Epithelial cell of proximal tubule (primary cell): ENCODE data around the gene SAT2. TPM values are rescaled to one million over a fixed set of nuclear protein-coding genes. Genes with fewer than 3 reads are reported as not detected.

Source experiments
- DNase-seq: peaks from one replicate; pipeline ENCODE4 v3.0.0-alpha.2; 2011; ENCODE audit warnings: low read depth
- H3K4me3 ChIP-seq: 2 replicates; pipeline ENCODE4 v1.5.1; 2011; ENCODE audit warnings: low read depth, mild to moderate bottlenecking, low read length
- total RNA-seq: library from RNA; depleted of rRNA; stranded (reverse); fragments of >200 nt; gene quantifications from 2 replicates; pipeline ENCODE4 v1.2.3, GENCODE V29; 2015
- TF ChIP-seq, protein P1 (sequence below): conservative IDR thresholded peaks from 2 replicates; pipeline ENCODE4 v1.5.1; 2012; ENCODE audit warnings: low read depth, mild to moderate bottlenecking, low read length

Gene SAT2
- total RNA-seq, 1 donor from 2014 or later: 43.4 TPM

DNA sequence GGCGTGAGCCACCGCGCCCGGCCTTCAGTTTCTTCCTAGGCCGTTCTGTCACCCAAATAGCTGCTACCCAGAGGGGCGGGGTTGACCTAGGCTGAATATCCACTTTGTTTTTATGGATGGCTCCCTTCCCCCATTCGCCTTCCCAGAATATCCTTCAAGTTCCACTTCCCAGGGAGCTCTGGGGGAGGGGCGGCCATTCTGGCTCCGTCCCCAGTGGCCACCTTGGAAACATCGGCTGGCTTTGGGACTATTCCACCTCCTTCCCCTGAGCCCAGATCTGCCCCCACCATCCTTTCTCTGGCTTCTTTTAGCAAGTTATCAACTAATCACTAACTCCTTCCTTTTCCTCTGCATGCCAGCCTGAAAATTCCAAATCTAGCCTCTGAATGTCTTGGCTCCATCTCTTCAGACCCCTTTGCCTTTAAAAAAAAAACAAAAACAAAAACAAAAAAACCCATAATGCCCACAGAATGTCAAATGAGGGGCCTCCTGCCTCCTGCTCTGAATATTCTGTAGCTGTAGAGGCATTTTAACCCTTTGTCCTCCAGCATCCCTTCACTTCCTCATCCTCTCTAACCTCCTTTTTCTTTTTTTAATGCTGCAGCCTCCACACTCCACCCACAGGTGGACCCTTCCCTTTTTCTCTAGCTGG, 29.5 kb upstream of the SAT2 start:
- TF ChIP-seq, protein P1, sequence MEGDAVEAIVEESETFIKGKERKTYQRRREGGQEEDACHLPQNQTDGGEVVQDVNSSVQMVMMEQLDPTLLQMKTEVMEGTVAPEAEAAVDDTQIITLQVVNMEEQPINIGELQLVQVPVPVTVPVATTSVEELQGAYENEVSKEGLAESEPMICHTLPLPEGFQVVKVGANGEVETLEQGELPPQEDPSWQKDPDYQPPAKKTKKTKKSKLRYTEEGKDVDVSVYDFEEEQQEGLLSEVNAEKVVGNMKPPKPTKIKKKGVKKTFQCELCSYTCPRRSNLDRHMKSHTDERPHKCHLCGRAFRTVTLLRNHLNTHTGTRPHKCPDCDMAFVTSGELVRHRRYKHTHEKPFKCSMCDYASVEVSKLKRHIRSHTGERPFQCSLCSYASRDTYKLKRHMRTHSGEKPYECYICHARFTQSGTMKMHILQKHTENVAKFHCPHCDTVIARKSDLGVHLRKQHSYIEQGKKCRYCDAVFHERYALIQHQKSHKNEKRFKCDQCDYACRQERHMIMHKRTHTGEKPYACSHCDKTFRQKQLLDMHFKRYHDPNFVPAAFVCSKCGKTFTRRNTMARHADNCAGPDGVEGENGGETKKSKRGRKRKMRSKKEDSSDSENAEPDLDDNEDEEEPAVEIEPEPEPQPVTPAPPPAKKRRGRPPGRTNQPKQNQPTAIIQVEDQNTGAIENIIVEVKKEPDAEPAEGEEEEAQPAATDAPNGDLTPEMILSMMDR: no peak
- no peak overlapping the region for H3K4me3 ChIP-seq
- DNase-seq: no peak

DNA sequence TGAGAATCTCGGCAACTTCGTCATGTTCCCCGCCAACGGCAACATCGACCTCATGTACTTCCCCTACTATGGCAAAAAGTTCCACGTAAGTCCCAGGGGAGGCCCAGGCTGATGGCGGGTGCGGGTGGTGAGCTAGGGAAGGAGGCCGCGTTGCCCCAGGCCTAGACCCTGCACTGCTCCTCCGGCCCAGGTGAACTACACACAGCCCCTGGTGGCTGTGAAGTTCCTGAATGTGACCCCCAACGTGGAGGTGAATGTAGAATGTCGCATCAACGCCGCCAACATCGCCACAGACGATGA, 27.9 kb upstream of the SAT2 start:
- DNase-seq: no peak
- H3K4me3 ChIP-seq: no peak overlapping the region
- TF ChIP-seq, protein P1: no peak

GRCh38 chr17:7654832-7655540, 27.4 kb upstream of the SAT2 start:
- TF ChIP-seq, protein P1: no peak
- no peak overlapping the region for H3K4me3 ChIP-seq
- DNase-seq: no peak

- TF ChIP-seq, protein P1: no peak
- H3K4me3 ChIP-seq: no peak overlapping the region
- DNase-seq: no peak
Measured at GRCh38 chr17:7652388-7653356, 25.1 kb upstream of the SAT2 start.

DNA sequence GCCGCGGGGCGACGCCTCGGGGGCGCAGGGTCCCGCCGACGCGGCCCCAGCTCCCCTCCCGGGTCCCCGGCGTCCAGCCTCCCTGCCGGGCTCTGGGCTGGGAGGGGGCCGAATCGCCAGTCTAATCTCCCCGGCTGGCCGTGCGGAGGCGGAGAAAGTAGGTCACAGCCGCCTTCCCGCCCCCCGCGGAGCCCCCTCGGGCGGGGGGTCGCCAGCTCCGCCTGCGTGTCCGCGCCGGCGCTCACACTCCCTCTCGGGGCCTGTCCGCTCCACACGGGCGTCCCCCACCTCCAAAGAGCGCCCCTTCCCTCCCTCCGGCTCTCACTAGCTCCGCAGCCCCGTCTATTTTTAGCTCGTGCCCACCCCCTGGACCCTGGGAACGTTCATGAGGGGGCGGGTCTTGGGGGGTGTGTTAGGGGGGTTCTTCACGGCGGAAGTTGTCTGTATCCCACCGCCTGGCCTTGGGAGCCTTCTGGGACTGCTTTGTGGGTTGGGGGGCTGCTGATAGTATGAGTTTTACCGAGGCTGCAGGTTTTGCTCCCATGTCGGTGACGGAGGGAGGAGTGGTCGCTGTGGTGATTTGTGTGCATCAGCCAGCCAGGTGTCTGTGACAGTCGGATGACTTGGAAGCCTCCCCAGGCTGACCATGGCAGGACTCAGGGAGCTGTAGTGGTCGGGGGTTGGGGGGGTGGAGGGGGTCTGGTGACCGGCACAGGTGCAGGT, 24.2 kb upstream of the SAT2 start:
- TF ChIP-seq, protein P1: no peak
- H3K4me3 ChIP-seq: no peak overlapping the region
- DNase-seq: no peak

- TF ChIP-seq, protein P1: no peak
- DNase-seq: no peak
- H3K4me3 ChIP-seq: no peak overlapping the region
Measured at GRCh38 chr17:7651097-7651664, 23.6 kb upstream of the SAT2 start.
